H1 (cell line): ENCODE data around the gene PIM1. TPM values are rescaled to one million over a fixed set of nuclear protein-coding genes. Genes with fewer than 3 reads are reported as not detected.
A peak's percentile ranks its signal among the peaks of the same experiment; 100 is the strongest.

Experiments used
- CTCF ChIA-PET: fragments of 300-600 bp; sonication (Branson Sonifier 250); formaldehyde crosslinking; loops from one replicate; lab custom pipeline; 2021; ENCODE audit not compliant: partially characterized antibody; lab: Charles Lee
- POLR2A ChIA-PET: fragments of 300-600 bp; sonication (Branson Sonifier 250); formaldehyde crosslinking; loops from one replicate; lab custom pipeline; 2021; ENCODE audit warnings: inconsistent platforms; ENCODE audit not compliant: partially characterized antibody; lab: Charles Lee
- DNase-seq, 2 experiments: peaks; one replicate each; pipeline versions ENCODE4 v3.0.0 to v3.0.0-alpha.2; 2010 to 2022; ENCODE audit warnings: low spot score in 2 of 2, low read depth in 1 of 2, mixed read lengths in 1 of 2
- FAIRE-seq: peaks from 2 replicates; lab custom pipeline; 2011; peaks lifted over from hg19 to GRCh38; lab: Jason Lieb, UNC
- H2AFZ ChIP-seq: 2 replicates; pipeline ENCODE4 v1.8.1; 2012; ENCODE audit warnings: low read length, inconsistent platforms
- H2AK5ac ChIP-seq: 2 replicates; pipeline ENCODE4 v1.6.1; 2013; ENCODE audit warnings: low read depth, low read length
- H2BK120ac ChIP-seq: replicated peaks from 2 replicates; pipeline ENCODE3; 2013; ENCODE audit warnings: low read depth, low read length, inconsistent platforms
- H2BK12ac ChIP-seq: 2 replicates; pipeline ENCODE4 v1.6.1; 2013; ENCODE audit warnings: low read depth, low read length
- H2BK15ac ChIP-seq: 2 replicates; pipeline ENCODE4 v1.6.1; 2013; ENCODE audit warnings: low read length
- H2BK20ac ChIP-seq: 2 replicates; pipeline ENCODE4 v1.6.1; 2013; ENCODE audit warnings: low read length
- H2BK5ac ChIP-seq: 2 replicates; pipeline ENCODE4 v1.6.1; 2013; ENCODE audit warnings: low read depth, low read length
- H3K14ac ChIP-seq: 2 replicates; pipeline ENCODE4 v1.6.1; 2013; ENCODE audit warnings: inconsistent platforms; ENCODE audit not compliant: insufficient read length
- H3K18ac ChIP-seq: 2 replicates; pipeline ENCODE4 v1.6.1; 2013; ENCODE audit warnings: low read length; ENCODE audit errors: extremely low read depth
- H3K23ac ChIP-seq: 2 replicates; pipeline ENCODE4 v1.6.1; 2013; ENCODE audit warnings: inconsistent platforms; ENCODE audit not compliant: insufficient read length
- H3K23me2 ChIP-seq: 2 replicates; pipeline ENCODE4 v1.6.1; 2013; ENCODE audit warnings: low read depth, low read length
- H3K27ac ChIP-seq: 2 replicates; pipeline ENCODE4 v1.6.1; 2011; ENCODE audit warnings: low read depth, low read length, inconsistent platforms
- H3K27me3 ChIP-seq, 4 experiments: replicated peaks in 1 of 4; 1 replicate in 1 of 4; 2 replicates in 3 of 4; pipeline versions ENCODE4 v1.6.1 to v1.8.1; 2011 to 2013; ENCODE audit warnings: low read length in 3 of 4, mild to moderate bottlenecking in 3 of 4, inconsistent platforms in 2 of 4, mixed read lengths in 2 of 4, moderate library complexity in 1 of 4; ENCODE audit not compliant: control insufficient read depth in 3 of 4, insufficient read depth in 3 of 4; ENCODE audit errors: extremely low read depth in 1 of 4
- H3K36me3 ChIP-seq, 4 experiments: 2 replicates each; pipeline versions ENCODE4 v1.6.1 to v1.8.1; 2011 to 2013; ENCODE audit warnings: mild to moderate bottlenecking in 4 of 4, low read length in 3 of 4, moderate library complexity in 2 of 4, control low read depth in 1 of 4, inconsistent platforms in 1 of 4; ENCODE audit not compliant: insufficient read depth in 4 of 4, control insufficient read depth in 2 of 4
- H3K4ac ChIP-seq: replicated peaks from 2 replicates; pipeline ENCODE3; 2013; ENCODE audit warnings: low read length, low read depth, mixed read lengths, inconsistent platforms; ENCODE audit not compliant: insufficient read length
- H3K4me1 ChIP-seq, 4 experiments: replicated peaks in 1 of 4; 1 replicate in 1 of 4; 2 replicates in 3 of 4; pipeline versions ENCODE4 v1.6.1 to v1.8.1; 2011 to 2013; ENCODE audit warnings: low read length in 3 of 4, inconsistent platforms in 2 of 4, mixed read lengths in 1 of 4; ENCODE audit not compliant: insufficient read depth in 4 of 4, control insufficient read depth in 3 of 4
- H3K4me2 ChIP-seq, 2 experiments: 2 replicates each; pipeline versions ENCODE4 v1.6.1 to v1.8.1; 2011 to 2013; ENCODE audit warnings: low read depth in 2 of 2, low read length in 2 of 2, control low read depth in 1 of 2, inconsistent platforms in 1 of 2, mild to moderate bottlenecking in 1 of 2; ENCODE audit not compliant: insufficient read depth in 1 of 2
- H3K4me3 ChIP-seq, 4 experiments: fragments of 200-600, 300-600 bp in 1 of 4; sonication (generic), shearing (Covaris generic), sonication (Bioruptor Twin) in 1 of 4; 2 replicates each; pipeline versions ENCODE4 v1.5.1 to v1.8.1; 2011 to 2016; ENCODE audit warnings: low read length in 4 of 4, low read depth in 3 of 4, control low read depth in 2 of 4, inconsistent platforms in 2 of 4, mild to moderate bottlenecking in 2 of 4, mixed read lengths in 1 of 4, moderate library complexity in 1 of 4; ENCODE audit not compliant: insufficient read depth in 2 of 4; ENCODE audit errors: extremely low read depth in 1 of 4
- H3K56ac ChIP-seq: replicated peaks from 2 replicates; pipeline ENCODE3; 2013; ENCODE audit warnings: low read depth, mild to moderate bottlenecking, mixed read lengths, low read length, inconsistent platforms; ENCODE audit not compliant: insufficient read length
- H3K79me1 ChIP-seq: 2 replicates; pipeline ENCODE4 v1.6.1; 2013; ENCODE audit warnings: low read depth, low read length, control low read depth
- H3K79me2 ChIP-seq, 2 experiments: 2 replicates each; pipeline versions ENCODE4 v1.6.1 to v1.8.1; 2012 to 2013; ENCODE audit warnings: low read length in 2 of 2, mild to moderate bottlenecking in 2 of 2, inconsistent platforms in 1 of 2; ENCODE audit not compliant: insufficient read depth in 2 of 2, control insufficient read depth in 1 of 2
- H3K9ac ChIP-seq, 4 experiments: replicated peaks in 1 of 4; 1 replicate in 1 of 4; 2 replicates in 3 of 4; pipeline versions ENCODE4 v1.6.1 to v1.8.1; 2011 to 2013; ENCODE audit warnings: low read depth in 3 of 4, low read length in 3 of 4, control low read depth in 2 of 4, mild to moderate bottlenecking in 2 of 4, moderate library complexity in 2 of 4, inconsistent platforms in 1 of 4; ENCODE audit errors: extremely low read depth in 1 of 4
- H3K9me3 ChIP-seq, 2 experiments: 2 replicates each; pipeline versions ENCODE4 v1.6.1 to v1.8.1; 2012 to 2013; ENCODE audit warnings: mild to moderate bottlenecking in 2 of 2, moderate library complexity in 2 of 2, control low read depth in 1 of 2, inconsistent platforms in 1 of 2, low read depth in 1 of 2, low read length in 1 of 2, mixed read lengths in 1 of 2; ENCODE audit not compliant: insufficient read depth in 2 of 2
- H4K20me1 ChIP-seq, 2 experiments: replicated peaks in 1 of 2; 2 replicates each; pipeline versions ENCODE3 to v1.8.1; 2011 to 2013; ENCODE audit warnings: inconsistent platforms in 2 of 2, low read length in 2 of 2, mild to moderate bottlenecking in 1 of 2; ENCODE audit not compliant: insufficient read depth in 2 of 2, control insufficient read depth in 1 of 2
- H4K5ac ChIP-seq: 2 replicates; pipeline ENCODE4 v1.6.1; 2013; ENCODE audit warnings: low read length, low read depth, mixed read lengths, inconsistent platforms; ENCODE audit not compliant: insufficient read length
- H4K8ac ChIP-seq: 2 replicates; pipeline ENCODE4 v1.8.0; 2013; ENCODE audit warnings: mild to moderate bottlenecking, moderate library complexity, low read length, inconsistent platforms; ENCODE audit not compliant: insufficient read depth; ENCODE audit errors: extremely low read depth
- H4K91ac ChIP-seq: replicated peaks from 2 replicates; pipeline ENCODE3; 2013; ENCODE audit warnings: low read length, mixed read lengths, inconsistent platforms; ENCODE audit not compliant: insufficient read length
- TAF1 ChIP-seq: IDR thresholded peaks from 2 replicates; pipeline ENCODE4 v1.6.1; 2011; ENCODE audit warnings: mild to moderate bottlenecking, low read depth, low read length
- WGBS, 2 experiments: shearing (Covaris generic) in 1 of 2; methylation state at CpG; one replicate each; pipeline versions ENCODE4 v1.1.6 to v1.1.7; 2013 to 2015; ENCODE audit warnings: low lambda C conversion rate in 2 of 2, mixed read lengths in 2 of 2, inconsistent platforms in 1 of 2, low coverage in 1 of 2, missing lambda C conversion rate in 1 of 2; ENCODE audit not compliant: insufficient replicate concordance in 2 of 2, insufficient coverage in 1 of 2, insufficient read length in 1 of 2; ENCODE audit errors: extremely low coverage in 1 of 2, missing lambda C conversion rate in 1 of 2; 5-methylcytosine and 5-hydroxymethylcytosine counted together
- polyA plus RNA-seq, 7 experiments: library from polyadenylated mRNA; depleted of rRNA in 3 of 7; stranded (reverse) in 5 of 7; unstranded in 2 of 7; fragments of >200 nt in 5 of 7; fragments of 200-250 nt in 2 of 7; gene quantifications; 1 replicate in 5 of 7; 2 replicates in 1 of 7; 4 replicates in 1 of 7; pipeline versions ENCODE4 v1.2.1 to v1.2.3, GENCODE V29; 2011 to 2013; ENCODE audit warnings: missing spikeins in 2 of 7, mixed read lengths in 2 of 7
- total RNA-seq: library from RNA; stranded (reverse); fragmentation: NEBNext Ultra II Directional; extraction: Animal tissue kit (Norgen Biotek cat#: 25700); gene quantifications from 2 replicates; pipeline ENCODE4 v1.2.1, GENCODE V29; 2021

Gene PIM1
- total and polyA plus RNA-seq, 2 of the 8 experiments (the other 6 are each of a cell fraction or from before 2014, with no cell fraction given), result 25.5 to 94.9 TPM

- H3K56ac ChIP-seq, result no peak overlapping the region
- peak overlapping the region; percentile 25 to 77; a peak in 3 of 4 replicates for H3K4me2 ChIP-seq
- peaks cover 26% of the 10 kb centered on the region in 2 experiments for H4K20me1 ChIP-seq
- H3K4me1 ChIP-seq, result peaks cover 6 to 14% (median 10%) of the 10 kb centered on the region in 4 experiments; a peak in 5 of 7 replicates
- TF ChIP-seq TAF1, result no peak
- whole genome bisulfite sequencing, 2 experiments, result 85% methylated on average over 7 of the region's 7 CpGs; no CpG with 5 or more reads in 1 of the 2 experiments
- FAIRE-seq (no peak), DNase-seq (no peak)
- H3K23ac ChIP-seq, result no peak overlapping the region
- no peak overlapping the region for H2BK20ac ChIP-seq
- CTCF ChIA-PET, result interaction anchor here (0.8 to 9.9 kb wide), 25 partner anchors 8 to 147 kb away, joined by 3 to 192 read pairs (median 9); no protein-coding TSS in a partner anchor
- H3K27me3 ChIP-seq, result no peaks in the 10 kb centered on the region
- H3K9me3 ChIP-seq, result no peaks in the 10 kb centered on the region
- H3K27ac ChIP-seq, result no peak overlapping the region
- no peak overlapping the region for H2BK15ac ChIP-seq
- POLR2A ChIA-PET, result interaction anchor here (0.6 to 27.8 kb wide), 19 partner anchors 11 to 122 kb away, joined by 3 to 1024 read pairs (median 5); no protein-coding TSS in a partner anchor
- no peak overlapping the region for H2BK120ac ChIP-seq
- H4K8ac ChIP-seq, result no peak overlapping the region
- H4K91ac ChIP-seq, result no peak overlapping the region
- H3K9ac ChIP-seq, result no peak overlapping the region
- H3K79me1 ChIP-seq, result peaks cover 10% of the 10 kb centered on the region
- H4K5ac ChIP-seq, result no peak overlapping the region
- no peak overlapping the region for H2BK12ac ChIP-seq
- H2AK5ac ChIP-seq, result no peak overlapping the region
- H3K4me3 ChIP-seq, result peak overlapping the region in 2 of 4 experiments; percentile 23 to 99; a peak in 3 of 8 replicates
- H3K23me2 ChIP-seq, result peaks cover 10% of the 10 kb centered on the region
- H2AFZ ChIP-seq, result no peak overlapping the region
- H3K14ac ChIP-seq, result no peak overlapping the region
- H3K79me2 ChIP-seq, result peaks cover 11 to 40% of the 10 kb centered on the region in 2 experiments; a peak in 3 of 4 replicates
- no peak overlapping the region for H3K4ac ChIP-seq
- H3K18ac ChIP-seq, result no peak overlapping the region
- H3K36me3 ChIP-seq, result peaks cover 22 to 43% (median 29%) of the 10 kb centered on the region in 4 experiments
- no peak overlapping the region for H2BK5ac ChIP-seq
Measured at GRCh38 chr6:37172912-37173492, 3.0 kb downstream of the PIM1 start.
